Smooth muscle cell (in vitro differentiated cells): Measurements from ENCODE around the gene STAP2. TPM values are rescaled to one million over a fixed set of nuclear protein-coding genes. Genes with fewer than 3 reads are reported as not detected.

Experiments
- DNase-seq: peaks from one replicate; lab custom pipeline; 2025; ENCODE audit not compliant: unreplicated experiment; lab: John Stamatoyannopoulos, UW
- H2AFZ ChIP-seq: fragments of 200-600 bp; sonication (generic); 2 replicates; pipeline ENCODE4 v1.6.0; 2016; ENCODE audit warnings: antibody characterized with exemption, low read depth, mild to moderate bottlenecking
- H3F3A ChIP-seq: fragments of 200-600 bp; sonication (generic); 2 replicates; pipeline ENCODE4 v1.6.0; 2017; ENCODE audit warnings: antibody characterized with exemption, low read depth
- H3K27ac ChIP-seq: fragments of 200-600 bp; sonication (generic); 2 replicates; pipeline ENCODE4 v1.5.1; 2016; ENCODE audit warnings: low read depth, mild to moderate bottlenecking
- H3K27me3 ChIP-seq: fragments of 200-600 bp; sonication (generic); 2 replicates; pipeline ENCODE4 v1.6.1; 2016; ENCODE audit warnings: low read depth, mild to moderate bottlenecking
- H3K36me3 ChIP-seq: fragments of 200-600 bp; sonication (generic); 2 replicates; pipeline ENCODE4 v1.5.1; 2016; ENCODE audit warnings: low read depth
- H3K4me1 ChIP-seq: fragments of 200-600 bp; sonication (generic); 2 replicates; pipeline ENCODE4 v1.5.1; 2016; ENCODE audit warnings: low read depth
- H3K4me2 ChIP-seq: fragments of 200-600 bp; sonication (generic); 2 replicates; pipeline ENCODE4 v1.6.0; 2016; ENCODE audit warnings: mild to moderate bottlenecking
- H3K4me3 ChIP-seq: fragments of 200-600 bp; sonication (generic); 2 replicates; pipeline ENCODE4 v1.5.1; 2016; ENCODE audit warnings: mild to moderate bottlenecking
- H3K79me2 ChIP-seq: fragments of 200-600 bp; sonication (generic); 2 replicates; pipeline ENCODE4 v1.6.0; 2016; ENCODE audit warnings: low read depth, mild to moderate bottlenecking
- H3K9ac ChIP-seq: fragments of 200-600 bp; sonication (generic); 2 replicates; pipeline ENCODE4 v1.6.0; 2016; ENCODE audit warnings: low read depth
- H3K9me3 ChIP-seq: fragments of 200-600 bp; sonication (generic); replicated peaks from 2 replicates; pipeline ENCODE4 v1.5.1; 2016; ENCODE audit warnings: low read depth
- H4K20me1 ChIP-seq: fragments of 200-600 bp; sonication (generic); 2 replicates; pipeline ENCODE4 v1.6.0; 2016; ENCODE audit warnings: low read depth
- CTCF ChIP-seq: fragments of 200-600 bp; sonication (generic); IDR thresholded peaks from 2 replicates; pipeline ENCODE4 v1.5.1; 2017; ENCODE audit warnings: borderline replicate concordance, mild to moderate bottlenecking, antibody characterized with exemption; ENCODE audit not compliant: insufficient read depth, poor library complexity, severe bottlenecking
- WGBS: methylation state at CpG from one replicate; pipeline ENCODE4 v1.1.7; 2016; ENCODE audit warnings: low lambda C conversion rate; 5-methylcytosine and 5-hydroxymethylcytosine counted together
- polyA plus RNA-seq: library from polyadenylated mRNA; unstranded; fragments of >200 nt; fragmentation: Nextera tagmentation; extraction: Ambion mirVana; gene quantifications from 2 replicates; pipeline ENCODE4 v1.2.1, GENCODE V29; 2016
- total RNA-seq: library from RNA; depleted of rRNA; stranded (reverse); fragments of >200 nt; gene quantifications from 2 replicates; pipeline ENCODE4 v1.2.3, GENCODE V29; 2014

Gene STAP2
- total and polyA plus RNA-seq, 2 experiments from 2014 or later: 8.3 to 10.7 TPM

DNA sequence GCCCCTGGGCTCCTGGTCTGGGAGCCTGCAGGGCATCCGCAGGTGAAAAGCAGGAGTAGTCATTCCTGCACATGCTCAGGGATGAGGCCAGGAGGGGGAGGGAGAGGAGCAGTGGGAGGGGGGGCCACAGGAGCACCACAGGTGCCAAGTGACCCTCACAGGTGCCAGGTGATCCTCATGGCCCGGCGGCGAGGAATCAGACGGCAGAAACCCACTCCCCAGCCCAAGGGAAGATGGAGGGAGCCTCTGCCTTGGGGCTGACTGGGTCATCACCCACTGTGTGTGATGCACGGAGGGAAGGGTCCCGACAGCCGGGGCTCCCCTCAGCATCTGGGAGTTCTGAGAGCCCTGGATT is 34.4 kb upstream of the STAP2 start:
- no peak for TF ChIP-seq CTCF
- H2AFZ ChIP-seq: no peak overlapping the region
- H3K4me3 ChIP-seq: no peak overlapping the region
- WGBS: 98% methylated on average over 7 of the region's 8 CpGs
- H3F3A ChIP-seq: peaks cover 43% of the 10 kb centered on the region
- H3K79me2 ChIP-seq: peaks cover 73% of the 10 kb centered on the region
- no peaks in the 10 kb centered on the region for H3K27me3 ChIP-seq
- H3K9me3 ChIP-seq: no peaks in the 10 kb centered on the region
- no peaks in the 10 kb centered on the region for H3K36me3 ChIP-seq
- peak overlapping the region; percentile 53 for H3K4me2 ChIP-seq
- H3K9ac ChIP-seq: no peak overlapping the region
- H3K4me1 ChIP-seq: peaks cover 61% of the 10 kb centered on the region
- no peak for DNase-seq
- peaks cover 100% of the 10 kb centered on the region for H4K20me1 ChIP-seq
- H3K27ac ChIP-seq: peak overlapping the region; percentile 95

DNA sequence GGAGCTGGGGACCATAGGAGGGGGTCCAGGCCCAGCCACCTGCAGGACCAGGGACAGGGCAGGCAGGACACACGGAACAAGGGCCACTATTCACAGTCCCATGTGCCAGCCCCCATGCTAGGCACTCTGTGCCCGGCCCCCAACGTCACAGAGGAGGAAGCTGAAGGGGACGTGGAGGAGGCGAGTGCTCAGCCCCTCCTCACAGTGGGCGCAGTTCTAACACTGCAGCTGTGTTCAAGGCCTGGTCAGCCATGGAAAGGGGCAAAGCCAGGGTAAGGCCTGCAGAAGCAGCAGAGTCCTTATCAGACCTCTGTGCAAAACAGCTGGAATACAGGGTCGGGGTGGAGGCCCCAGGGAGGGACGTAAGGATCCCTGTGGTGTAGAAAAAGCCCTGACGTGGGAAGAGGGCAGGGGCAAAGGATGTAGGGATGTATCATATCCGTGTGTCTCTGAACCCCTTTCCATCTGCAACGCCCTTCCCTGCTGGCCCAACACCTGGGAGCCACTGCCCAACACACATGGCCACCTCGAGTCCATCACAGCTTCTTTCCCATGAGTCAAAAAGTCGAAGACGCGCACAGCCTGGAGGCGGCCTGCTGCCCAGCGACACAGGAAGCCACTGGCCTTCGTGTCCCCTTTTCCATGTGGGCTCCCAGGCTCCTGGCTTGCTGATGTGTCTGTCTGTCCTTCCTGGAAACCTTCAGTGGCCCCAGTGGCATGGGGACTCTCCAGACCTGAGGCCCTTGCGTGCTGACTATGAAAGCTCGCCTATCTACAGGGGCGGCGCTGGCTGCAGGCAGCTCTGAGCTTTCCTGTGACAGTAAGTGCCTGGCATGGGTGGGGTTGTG is 33.8 kb upstream of the STAP2 start:
- 83% methylated on average over 22 of the region's 22 CpGs for WGBS
- Histone ChIP-seq H3K36me3 (no peaks in the 10 kb centered on the region), H3K27me3 (no peaks in the 10 kb centered on the region), H3K9me3 (no peaks in the 10 kb centered on the region), H2AFZ (no peak overlapping the region), H3K4me3 (no peak overlapping the region), H3K9ac (no peak overlapping the region), H3K4me1 (peaks cover 61% of the 10 kb centered on the region), H3K27ac (peak overlapping the region; percentile 95), H3K79me2 (peaks cover 73% of the 10 kb centered on the region), H3K4me2 (peak overlapping the region; percentile 53), H3F3A (peaks cover 43% of the 10 kb centered on the region), H4K20me1 (peaks cover 100% of the 10 kb centered on the region)
- DNase-seq: no peak
- TF ChIP-seq CTCF: no peak

DNA sequence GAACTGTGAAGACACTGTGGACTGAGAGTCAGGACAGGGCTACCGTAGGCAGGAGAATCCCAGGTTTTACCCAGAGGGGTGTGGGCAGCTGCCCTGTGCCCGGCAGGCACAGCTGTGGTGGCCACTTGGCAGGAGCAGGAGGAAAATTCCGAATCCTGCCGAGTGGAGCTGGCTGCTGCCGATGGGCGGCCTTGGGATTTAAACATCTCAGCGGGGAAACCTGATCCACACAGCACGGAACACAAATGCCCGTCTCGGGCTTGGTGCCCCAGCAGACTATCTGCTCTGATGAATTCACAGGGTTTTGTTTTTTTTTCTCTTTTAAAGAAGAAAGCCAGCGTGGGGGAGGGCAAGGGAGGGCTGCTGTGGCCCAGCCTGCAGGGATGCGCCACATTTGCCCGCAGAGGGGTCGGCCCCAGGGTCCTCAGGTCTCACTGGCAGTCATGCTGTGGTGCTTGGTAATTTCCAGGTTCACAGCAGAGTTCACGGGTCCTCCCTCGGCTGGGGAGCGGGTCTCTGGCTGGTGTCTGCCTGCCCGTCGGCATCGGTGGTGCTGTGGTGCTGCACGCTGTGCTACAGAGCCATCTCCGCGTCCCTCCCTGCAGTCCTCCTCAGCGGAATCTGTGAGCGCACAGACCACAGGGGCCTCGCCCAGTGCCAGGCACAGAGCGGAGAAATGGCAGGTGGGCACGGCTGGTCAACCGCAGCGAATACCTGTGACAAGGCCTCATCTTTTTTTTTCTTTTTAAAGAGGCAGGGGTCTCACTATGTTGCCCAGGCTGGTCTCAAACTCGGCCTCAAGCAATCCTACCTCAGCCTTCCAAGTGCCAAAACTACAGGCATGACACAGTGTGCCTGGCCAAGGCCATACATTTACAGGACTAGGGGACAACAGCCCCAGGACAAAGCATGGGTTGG is 32.9 kb upstream of the STAP2 start:
- H3K36me3 ChIP-seq: no peaks in the 10 kb centered on the region
- no peak overlapping the region for H2AFZ ChIP-seq
- WGBS: 97% methylated on average over 30 of the region's 31 CpGs
- no peak for TF ChIP-seq CTCF
- no peaks in the 10 kb centered on the region for H3K9me3 ChIP-seq
- H3K27ac ChIP-seq: peak overlapping the region; percentile 95
- no peak overlapping the region for H3K4me3 ChIP-seq
- peaks cover 37% of the 10 kb centered on the region for H3F3A ChIP-seq
- peaks cover 100% of the 10 kb centered on the region for H4K20me1 ChIP-seq
- DNase-seq: no peak
- peaks cover 73% of the 10 kb centered on the region for H3K79me2 ChIP-seq
- no peak overlapping the region for H3K9ac ChIP-seq
- H3K4me2 ChIP-seq: peak overlapping the region; percentile 53
- H3K27me3 ChIP-seq: no peaks in the 10 kb centered on the region
- H3K4me1 ChIP-seq: peaks cover 54% of the 10 kb centered on the region
